ENCODE measurements around the gene MRPL14.

The MRPL14 gene

GRCh38 chr6:44135173-44135758 lies 8.0 kb upstream of the MRPL14 start:
- Histone ChIP-seq H3K27me3 (ENCODE audit: control insufficient read depth in 1 of 2, insufficient read depth in 2 of 2, low read length in 2 of 2) (no peaks in the 10 kb centered on the region), H3K4me3 (ENCODE audit: low read length in 2 of 2) (no peak overlapping the region), H3K9ac (ENCODE audit: low read length in 2 of 2) (no peak overlapping the region), H3K27ac (ENCODE audit: low read length) (no peak overlapping the region), H3K36me3 (ENCODE audit: control insufficient read depth in 2 of 2, insufficient read depth in 2 of 2, low read length in 2 of 2) (peaks cover 10 to 19% of the 10 kb centered on the region in 2 donors), H3K4me1 (ENCODE audit: control insufficient read depth, insufficient read depth, low read length) (peaks cover 12% of the 10 kb centered on the region), H3K9me3 (ENCODE audit: control insufficient read depth in 2 of 2, low read length in 2 of 2) (no peaks in the 10 kb centered on the region)

GRCh38 chr6:44133981-44134711 lies 6.9 kb upstream of the MRPL14 start:
- peaks cover 12% of the 10 kb centered on the region for H3K4me1 ChIP-seq (ENCODE audit: control insufficient read depth, insufficient read depth, low read length)
- H3K4me3 ChIP-seq (ENCODE audit: low read length in 2 of 2) = no peak overlapping the region
- H3K9ac ChIP-seq (ENCODE audit: low read length in 2 of 2) = no peak overlapping the region
- no peaks in the 10 kb centered on the region for H3K27me3 ChIP-seq (ENCODE audit: control insufficient read depth in 1 of 2, insufficient read depth in 2 of 2, low read length in 2 of 2)
- no peaks in the 10 kb centered on the region for H3K9me3 ChIP-seq (ENCODE audit: control insufficient read depth in 2 of 2, low read length in 2 of 2)
- no peak overlapping the region for H3K27ac ChIP-seq (ENCODE audit: low read length)
- H3K36me3 ChIP-seq (ENCODE audit: control insufficient read depth in 2 of 2, insufficient read depth in 2 of 2, low read length in 2 of 2) = peaks cover 0 to 13% of the 10 kb centered on the region in 2 donors

- Histone ChIP-seq H3K36me3 (ENCODE audit: control insufficient read depth in 2 of 2, insufficient read depth in 2 of 2, low read length in 2 of 2) (peaks cover 0 to 11% of the 10 kb centered on the region in 2 donors), H3K4me3 (ENCODE audit: low read length in 2 of 2) (peak overlapping the region in 1 of 2 donors; percentile 35), H3K9ac (ENCODE audit: low read length in 2 of 2) (peak overlapping the region in 1 of 2 donors; percentile 13), H3K27ac (ENCODE audit: low read length) (no peak overlapping the region), H3K27me3 (ENCODE audit: control insufficient read depth in 1 of 2, insufficient read depth in 2 of 2, low read length in 2 of 2) (no peaks in the 10 kb centered on the region), H3K4me1 (ENCODE audit: control insufficient read depth, insufficient read depth, low read length) (peaks cover 18% of the 10 kb centered on the region), H3K9me3 (ENCODE audit: control insufficient read depth in 2 of 2, low read length in 2 of 2) (no peaks in the 10 kb centered on the region)
These were observed 6.0 kb upstream of the MRPL14 start for GRCh38 chr6:44133003-44133931.

GRCh38 chr6:44132476-44132875 lies 5.2 kb upstream of the MRPL14 start:
- H3K4me3 ChIP-seq (ENCODE audit: low read length in 2 of 2) = no peak overlapping the region
- H3K9me3 ChIP-seq (ENCODE audit: control insufficient read depth in 2 of 2, low read length in 2 of 2) = no peaks in the 10 kb centered on the region
- peak overlapping the region in 1 of 2 donors; percentile 36 for H3K9ac ChIP-seq (ENCODE audit: low read length in 2 of 2)
- peaks cover 0 to 11% of the 10 kb centered on the region in 2 donors for H3K36me3 ChIP-seq (ENCODE audit: control insufficient read depth in 2 of 2, insufficient read depth in 2 of 2, low read length in 2 of 2)
- H3K27ac ChIP-seq (ENCODE audit: low read length) = no peak overlapping the region
- H3K27me3 ChIP-seq (ENCODE audit: control insufficient read depth in 1 of 2, insufficient read depth in 2 of 2, low read length in 2 of 2) = no peaks in the 10 kb centered on the region
- peaks cover 23% of the 10 kb centered on the region for H3K4me1 ChIP-seq (ENCODE audit: control insufficient read depth, insufficient read depth, low read length)

GRCh38 chr6:44131892-44132291 lies 4.6 kb upstream of the MRPL14 start:
- Histone ChIP-seq H3K27me3 (ENCODE audit: control insufficient read depth in 1 of 2, insufficient read depth in 2 of 2, low read length in 2 of 2) (no peaks in the 10 kb centered on the region), H3K9ac (ENCODE audit: low read length in 2 of 2) (no peak overlapping the region), H3K4me1 (ENCODE audit: control insufficient read depth, insufficient read depth, low read length) (peaks cover 23% of the 10 kb centered on the region), H3K9me3 (ENCODE audit: control insufficient read depth in 2 of 2, low read length in 2 of 2) (no peaks in the 10 kb centered on the region), H3K4me3 (ENCODE audit: low read length in 2 of 2) (no peak overlapping the region), H3K27ac (ENCODE audit: low read length) (no peak overlapping the region), H3K36me3 (ENCODE audit: control insufficient read depth in 2 of 2, insufficient read depth in 2 of 2, low read length in 2 of 2) (peaks cover 0 to 6% of the 10 kb centered on the region in 2 donors)

GRCh38 chr6:44129841-44130322 lies 2.6 kb upstream of the MRPL14 start:
- no peaks in the 10 kb centered on the region for H3K36me3 ChIP-seq (ENCODE audit: control insufficient read depth in 2 of 2, insufficient read depth in 2 of 2, low read length in 2 of 2)
- no peak overlapping the region for H3K4me3 ChIP-seq (ENCODE audit: low read length in 2 of 2)
- no peaks in the 10 kb centered on the region for H3K9me3 ChIP-seq (ENCODE audit: control insufficient read depth in 2 of 2, low read length in 2 of 2)
- H3K9ac ChIP-seq (ENCODE audit: low read length in 2 of 2) = peak overlapping the region in 1 of 2 donors; percentile 21
- peaks cover 31% of the 10 kb centered on the region for H3K4me1 ChIP-seq (ENCODE audit: control insufficient read depth, insufficient read depth, low read length)
- H3K27ac ChIP-seq (ENCODE audit: low read length) = no peak overlapping the region
- no peaks in the 10 kb centered on the region for H3K27me3 ChIP-seq (ENCODE audit: control insufficient read depth in 1 of 2, insufficient read depth in 2 of 2, low read length in 2 of 2)

GRCh38 chr6:44128020-44128917 lies 1.0 kb upstream of the MRPL14 start:
- peak overlapping the region; percentile 31 for H3K27ac ChIP-seq (ENCODE audit: low read length)
- no peaks in the 10 kb centered on the region for H3K27me3 ChIP-seq (ENCODE audit: control insufficient read depth in 1 of 2, insufficient read depth in 2 of 2, low read length in 2 of 2)
- peaks cover 23% of the 10 kb centered on the region for H3K4me1 ChIP-seq (ENCODE audit: control insufficient read depth, insufficient read depth, low read length)

GRCh38 chr6:44126320-44127149 lies 717 bp downstream of the MRPL14 start:
- peak overlapping the region; percentile 18 for H3K27ac ChIP-seq (ENCODE audit: low read length)
- H3K9ac ChIP-seq (ENCODE audit: low read length in 2 of 2) = peak overlapping the region; percentile 77 to 78
- H3K4me1 ChIP-seq (ENCODE audit: control insufficient read depth, insufficient read depth, low read length) = peaks cover 20% of the 10 kb centered on the region
- peak overlapping the region; percentile 63 to 85 for H3K4me3 ChIP-seq (ENCODE audit: low read length in 2 of 2)
- H3K9me3 ChIP-seq (ENCODE audit: control insufficient read depth in 2 of 2, low read length in 2 of 2) = no peaks in the 10 kb centered on the region
- H3K27me3 ChIP-seq (ENCODE audit: control insufficient read depth in 1 of 2, insufficient read depth in 2 of 2, low read length in 2 of 2) = no peaks in the 10 kb centered on the region
- no peaks in the 10 kb centered on the region for H3K36me3 ChIP-seq (ENCODE audit: control insufficient read depth in 2 of 2, insufficient read depth in 2 of 2, low read length in 2 of 2)

More at GRCh38 chr6:44128020-44128917, 1.0 kb upstream of the MRPL14 start:
- no peaks in the 10 kb centered on the region for H3K9me3 ChIP-seq (ENCODE audit: control insufficient read depth in 2 of 2, low read length in 2 of 2)
- peak overlapping the region; percentile 62 for H3K9ac ChIP-seq (ENCODE audit: low read length in 2 of 2)
- no peaks in the 10 kb centered on the region for H3K36me3 ChIP-seq (ENCODE audit: control insufficient read depth in 2 of 2, insufficient read depth in 2 of 2, low read length in 2 of 2)
- peak overlapping the region; percentile 62 to 79 for H3K4me3 ChIP-seq (ENCODE audit: low read length in 2 of 2)

GRCh38 chr6:44123544-44123943 lies 3.7 kb downstream of the MRPL14 start:
- no peak overlapping the region for H3K27ac ChIP-seq (ENCODE audit: low read length)
- H3K4me1 ChIP-seq (ENCODE audit: control insufficient read depth, insufficient read depth, low read length) = peaks cover 21% of the 10 kb centered on the region
- no peaks in the 10 kb centered on the region for H3K36me3 ChIP-seq (ENCODE audit: control insufficient read depth in 2 of 2, insufficient read depth in 2 of 2, low read length in 2 of 2)
- no peak overlapping the region for H3K9ac ChIP-seq (ENCODE audit: low read length in 2 of 2)
- no peaks in the 10 kb centered on the region for H3K9me3 ChIP-seq (ENCODE audit: control insufficient read depth in 2 of 2, low read length in 2 of 2)
- H3K27me3 ChIP-seq (ENCODE audit: control insufficient read depth in 1 of 2, insufficient read depth in 2 of 2, low read length in 2 of 2) = no peaks in the 10 kb centered on the region
- no peak overlapping the region for H3K4me3 ChIP-seq (ENCODE audit: low read length in 2 of 2)
